LNCAP (cell line): ENCODE data around the gene CHCHD5.

Source experiments
- CTCF ChIP-seq: fragments of 450-650 bp; IDR thresholded peaks from 2 replicates; pipeline ENCODE4 v1.5.1; 2017; ENCODE audit warnings: mild to moderate bottlenecking

The CHCHD5 gene

GRCh38 chr2:112584134-112584890 is at the start of gene CHCHD5:
CHCHD5 (plus strand) TSS chr2:112584609; CDS start chr2:112584648, 39 bp downstream.
- TF ChIP-seq CTCF = no peak

DNA sequence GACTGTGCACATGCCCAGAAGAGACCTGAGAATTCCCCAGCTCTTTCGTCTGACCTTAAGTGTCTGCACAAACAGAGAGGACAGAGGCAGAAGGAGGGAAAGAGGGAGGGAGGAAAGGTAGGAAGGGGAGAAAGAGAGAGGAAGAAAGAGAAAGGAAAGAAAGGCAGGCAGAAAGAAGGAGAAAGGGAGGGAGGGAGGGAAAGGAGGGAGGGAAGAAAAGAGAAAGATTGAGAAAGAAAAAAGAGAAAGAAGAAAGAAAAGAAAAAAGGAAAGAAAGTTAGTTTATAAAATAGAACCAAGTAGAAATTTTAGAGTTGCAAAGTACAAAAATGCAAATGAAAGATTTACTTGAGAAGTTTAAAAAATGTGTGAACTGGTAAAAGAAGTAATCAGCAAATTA is 49.6 kb upstream of the CHCHD5 start:
- TF ChIP-seq CTCF = no peak

DNA sequence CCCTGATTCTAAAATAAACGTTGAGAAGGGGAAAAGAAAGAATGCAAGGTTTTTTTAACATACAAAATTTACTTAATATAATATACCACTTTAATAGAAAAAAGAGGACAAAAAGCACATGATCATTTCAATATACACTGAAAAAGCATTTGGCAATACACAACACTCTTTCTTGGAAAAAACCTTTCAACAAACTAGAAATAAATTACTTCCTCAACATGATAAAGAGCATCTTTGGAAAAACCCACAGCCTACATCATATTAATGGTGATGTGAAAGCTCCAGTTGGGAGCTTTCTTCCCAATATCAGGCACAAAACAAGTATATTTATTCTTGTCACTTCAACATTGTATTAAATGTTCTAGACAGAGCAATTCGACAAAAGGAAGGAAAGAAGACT is 45.1 kb upstream of the CHCHD5 start:
- no peak for TF ChIP-seq CTCF

- TF ChIP-seq CTCF = no peak
Observed at GRCh38 chr2:112540906-112541305, 43.5 kb upstream of the CHCHD5 start.

GRCh38 chr2:112541315-112542122 is 42.9 kb upstream of the CHCHD5 start:
- no peak for TF ChIP-seq CTCF

- TF ChIP-seq CTCF = no peak
Observed at GRCh38 chr2:112542123-112542983, 42.1 kb upstream of the CHCHD5 start, which contains the start of gene POLR1B. POLR1B (plus strand) TSS chr2:112542465; CDS start chr2:112542495, 30 bp downstream.

GRCh38 chr2:112542984-112543661 is 41.3 kb upstream of the CHCHD5 start:
- 0 out of 2 replicates have a peak, but pooled peaks have one; percentile 18 for TF ChIP-seq CTCF
